ENCODE results near the gene PIK3AP1. TPM values are rescaled to one million over a fixed set of nuclear protein-coding genes. Genes with fewer than 3 reads are reported as not detected.
"Not testable (repeated sequence)": the region's sequence is repeated elsewhere in the genome, so short reads cannot be mapped to it uniquely, and the experiment has no call there.

The PIK3AP1 gene
- polyA plus RNA-seq, 1 donor = 4.5 TPM

- DNase-seq = no peak
Measured at GRCh38 chr10:96578022-96578421, 142.3 kb downstream of the PIK3AP1 start.

GRCh38 chr10:96577069-96577468 is 143.2 kb downstream of the PIK3AP1 start:
- no peak for DNase-seq

GRCh38 chr10:96576277-96576980 is 143.9 kb downstream of the PIK3AP1 start:
- no peak for DNase-seq

- DNase-seq = not testable (repeated sequence)
Measured at GRCh38 chr10:96574564-96574963, 145.8 kb downstream of the PIK3AP1 start.

- no peak for DNase-seq
Measured at GRCh38 chr10:96573036-96573435, 147.3 kb downstream of the PIK3AP1 start.

- no peak for DNase-seq
Measured at GRCh38 chr10:96570983-96571964, 149.0 kb downstream of the PIK3AP1 start.

GRCh38 chr10:96570511-96570910 is 149.8 kb downstream of the PIK3AP1 start:
- DNase-seq = no peak

GRCh38 chr10:96568402-96568801 is 151.9 kb downstream of the PIK3AP1 start:
- no peak for DNase-seq

GRCh38 chr10:96565774-96566173 is 154.5 kb downstream of the PIK3AP1 start:
- no peak for DNase-seq

- DNase-seq = no peak
Measured at GRCh38 chr10:96560966-96561887, 159.1 kb downstream of the PIK3AP1 start.

GRCh38 chr10:96560489-96560888 is 159.8 kb downstream of the PIK3AP1 start:
- DNase-seq = no peak

- DNase-seq = peak; percentile 3
Measured at GRCh38 chr10:96556003-96556402, 164.3 kb downstream of the PIK3AP1 start.

GRCh38 chr10:96555330-96555729 is 165.0 kb downstream of the PIK3AP1 start:
- DNase-seq = no peak

- DNase-seq = no peak
Measured at GRCh38 chr10:96548589-96548988, 171.7 kb downstream of the PIK3AP1 start.

- not testable (repeated sequence) for DNase-seq
Measured at GRCh38 chr10:96545558-96545957, 174.8 kb downstream of the PIK3AP1 start.

Other genes with a start within 250 kb of the PIK3AP1 start
- 0.78 TPM for gene TLL2, start 206.6 kb downstream of the PIK3AP1 start, polyA plus RNA-seq (ENCODE audit: insufficient read length)
- gene TM9SF3, start 133.5 kb downstream of the PIK3AP1 start, polyA plus RNA-seq (ENCODE audit: insufficient read length) = 221 TPM
- 35.7 TPM for gene LCOR, start 111.8 kb upstream of the PIK3AP1 start, polyA plus RNA-seq (ENCODE audit: insufficient read length)